Measurements from ENCODE around the gene TSFM. TPM values are rescaled to one million over a fixed set of nuclear protein-coding genes. Genes with fewer than 3 reads are reported as not detected.

TSFM gene
- total RNA-seq, 1 donor from 2014 or later: 18.1 TPM

DNA sequence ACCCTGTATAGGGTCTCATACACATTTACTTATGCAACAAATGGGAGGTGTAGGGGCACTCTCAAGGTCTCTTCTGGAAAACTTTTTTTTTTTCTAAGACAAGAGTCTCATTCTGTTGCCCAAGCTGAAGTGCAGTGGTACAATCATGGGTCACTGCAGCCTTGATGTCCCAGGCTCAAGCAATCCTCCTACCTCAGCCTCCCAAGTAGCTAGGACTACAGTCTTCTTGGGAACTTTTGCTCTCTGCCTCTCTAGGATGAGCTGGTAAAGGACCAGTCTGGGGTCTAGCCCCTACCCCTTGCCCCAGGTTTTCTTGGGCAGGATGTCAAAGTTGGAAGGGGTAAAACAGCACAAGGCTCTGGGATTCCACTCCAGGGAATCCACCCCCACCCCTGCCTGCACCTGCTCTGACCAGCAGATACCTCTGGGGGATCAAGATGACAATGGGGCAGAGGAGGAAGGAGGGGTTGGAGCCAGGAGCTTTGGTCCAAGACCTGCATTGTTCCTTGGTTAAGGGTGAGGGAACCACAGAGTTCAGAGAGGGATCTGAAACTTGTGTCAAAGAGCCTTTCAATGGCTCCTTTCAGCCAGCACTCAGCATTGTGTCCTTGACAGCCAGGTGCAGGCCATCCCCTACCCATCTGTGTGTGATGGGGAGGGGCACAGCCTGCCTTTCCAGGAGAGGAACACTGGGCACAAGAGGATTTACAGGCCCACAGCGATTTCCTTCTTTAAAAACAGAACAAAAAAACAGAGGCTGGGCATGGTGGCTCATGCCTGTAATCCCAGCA, 51.7 kb downstream of the TSFM start:
- Mint-ChIP-seq H3K9me3 (no peaks in the 10 kb centered on the region), H3K4me3 (no peak overlapping the region), H3K27me3 (ENCODE audit: insufficient read depth, low read depth) (peaks cover 7% of the 10 kb centered on the region), H3K36me3 (peaks cover 5% of the 10 kb centered on the region), H3K27ac (no peak overlapping the region), H3K4me1 (peaks cover 74% of the 10 kb centered on the region)
- TF ChIP-seq EZH2 (IDR thresholded peaks at IDR 0.05) (no peak), CTCF (IDR thresholded peaks at IDR 0.05) (no peak), EZH2phosphoT487 (IDR thresholded peaks at IDR 0.05) (no peak)
- Histone ChIP-seq H3K4me2 (peak overlapping the region; percentile 58), H3K9ac (no peak overlapping the region), H3K27ac (peak overlapping the region; percentile 87), H3K36me3 (no peaks in the 10 kb centered on the region), H3K79me2 (ENCODE audit: low read depth) (peaks cover 97% of the 10 kb centered on the region), H3K4me3 (no peak overlapping the region), H3K4me1 (peaks cover 76% of the 10 kb centered on the region), H3F3A (ENCODE audit: low read depth) (peaks cover 76% of the 10 kb centered on the region), H2AFZ (replicated peaks) (no peak overlapping the region), H3K9me3 (ENCODE audit: low read depth) (no peaks in the 10 kb centered on the region), H3K27me3 (no peaks in the 10 kb centered on the region), H4K20me1 (ENCODE audit: low read depth) (peaks cover 100% of the 10 kb centered on the region)
- peak; percentile 86 for DNase-seq (ENCODE audit: low spot score)

GRCh38 chr12:57835366-57836288, 53.0 kb downstream of the TSFM start:
- Mint-ChIP-seq H3K4me1 (peaks cover 83% of the 10 kb centered on the region), H3K36me3 (peaks cover 3% of the 10 kb centered on the region), H3K4me3 (peak overlapping the region; percentile 54), H3K27me3 (ENCODE audit: insufficient read depth, low read depth) (peaks cover 7% of the 10 kb centered on the region), H3K9me3 (no peaks in the 10 kb centered on the region), H3K27ac (no peak overlapping the region)
- no peaks in the 10 kb centered on the region for H3K9me3 ChIP-seq (ENCODE audit: low read depth)
- no peaks in the 10 kb centered on the region for H3K36me3 ChIP-seq
- TF ChIP-seq CTCF (IDR thresholded peaks at IDR 0.05) (no peak), EZH2phosphoT487 (IDR thresholded peaks at IDR 0.05) (no peak)
- H3K27me3 ChIP-seq: no peaks in the 10 kb centered on the region
- no peak overlapping the region for H2AFZ ChIP-seq (replicated peaks)
- H3K79me2 ChIP-seq (ENCODE audit: low read depth): peaks cover 97% of the 10 kb centered on the region
- no peak for DNase-seq (ENCODE audit: low spot score)
- peaks cover 100% of the 10 kb centered on the region for H4K20me1 ChIP-seq (ENCODE audit: low read depth)
- H3K4me2 ChIP-seq: peak overlapping the region; percentile 58
- H3K27ac ChIP-seq: peak overlapping the region; percentile 64
- no peak overlapping the region for H3K9ac ChIP-seq
- no peak overlapping the region for H3K4me3 ChIP-seq
- H3F3A ChIP-seq (ENCODE audit: low read depth): peaks cover 77% of the 10 kb centered on the region
- peaks cover 82% of the 10 kb centered on the region for H3K4me1 ChIP-seq

- peak overlapping the region; percentile 94 for H3K27ac Mint-ChIP-seq
- H3K4me1 ChIP-seq: peaks cover 90% of the 10 kb centered on the region
- no peaks in the 10 kb centered on the region for H3K27me3 ChIP-seq
- H3F3A ChIP-seq (ENCODE audit: low read depth): peaks cover 74% of the 10 kb centered on the region
- H4K20me1 ChIP-seq (ENCODE audit: low read depth): peaks cover 100% of the 10 kb centered on the region
- H2AFZ ChIP-seq (replicated peaks): no peak overlapping the region
- H3K79me2 ChIP-seq (ENCODE audit: low read depth): peaks cover 97% of the 10 kb centered on the region
- no peak overlapping the region for H3K9ac ChIP-seq
- peak overlapping the region; percentile 11 for H3K4me3 ChIP-seq
- peaks cover 4% of the 10 kb centered on the region for H3K27me3 Mint-ChIP-seq (ENCODE audit: insufficient read depth, low read depth)
- H3K27ac ChIP-seq: peak overlapping the region; percentile 53
- peak overlapping the region; percentile 58 for H3K4me2 ChIP-seq
- H3K9me3 Mint-ChIP-seq: no peaks in the 10 kb centered on the region
- TF ChIP-seq CTCF (IDR thresholded peaks at IDR 0.05) (no peak), EZH2phosphoT487 (IDR thresholded peaks at IDR 0.05) (no peak), EZH2 (IDR thresholded peaks at IDR 0.05) (no peak)
- peaks cover 89% of the 10 kb centered on the region for H3K4me1 Mint-ChIP-seq
- peak; percentile 68 for DNase-seq (ENCODE audit: low spot score)
- no peaks in the 10 kb centered on the region for H3K36me3 ChIP-seq
- no peaks in the 10 kb centered on the region for H3K9me3 ChIP-seq (ENCODE audit: low read depth)
- H3K36me3 Mint-ChIP-seq: no peaks in the 10 kb centered on the region
- H3K4me3 Mint-ChIP-seq: peak overlapping the region; percentile 74
Observed at GRCh38 chr12:57836442-57837375, 54.1 kb downstream of the TSFM start.
